ENCODE measurements around the gene UBXN2A. TPM values are rescaled to one million over a fixed set of nuclear protein-coding genes. Genes with fewer than 3 reads are reported as not detected.

UBXN2A gene
- total and polyA plus RNA-seq, 2 of the 8 experiments (the other 6 are each of a cell fraction or from before 2014, with no cell fraction given), result 3.6 to 20.4 TPM

GRCh38 chr2:23953625-23954024, 13.4 kb downstream of the UBXN2A start:
- no peak overlapping the region for H2AFZ ChIP-seq (ENCODE audit: low read length)
- no peaks in the 10 kb centered on the region for H3K27me3 ChIP-seq (replicated peaks in 1 of 4; ENCODE audit: control insufficient read depth in 3 of 4, extremely low read depth in 1 of 4, insufficient read depth in 3 of 4, low read length in 3 of 4)
- H3K79me1 ChIP-seq (ENCODE audit: low read depth, low read length), result peaks cover 2% of the 10 kb centered on the region
- H3K14ac ChIP-seq (ENCODE audit: insufficient read length), result no peak overlapping the region
- no peak overlapping the region for H3K23ac ChIP-seq (ENCODE audit: insufficient read length)
- H2BK120ac ChIP-seq (replicated peaks; ENCODE audit: low read depth, low read length), result no peak overlapping the region
- no peaks in the 10 kb centered on the region for H3K36me3 ChIP-seq (ENCODE audit: control insufficient read depth in 2 of 4, insufficient read depth in 4 of 4, low read length in 3 of 4)
- no peak for FAIRE-seq
- POLR2A ChIA-PET (ENCODE audit: partially characterized antibody), result interaction anchor here (1.2 kb wide), 1 partner anchor 14 kb away, joined by 3 read pairs; no protein-coding TSS in a partner anchor
- H3K4me1 ChIP-seq (replicated peaks in 1 of 4; ENCODE audit: control insufficient read depth in 3 of 4, insufficient read depth in 4 of 4, low read length in 3 of 4), result no peaks in the 10 kb centered on the region
- H3K79me2 ChIP-seq (ENCODE audit: control insufficient read depth in 1 of 2, insufficient read depth in 2 of 2, low read length in 2 of 2), result peaks cover 0 to 26% of the 10 kb centered on the region in 2 experiments; a peak in 2 of 4 replicates
- no peak overlapping the region for H3K4me2 ChIP-seq (ENCODE audit: insufficient read depth in 1 of 2, low read depth in 2 of 2, low read length in 2 of 2)
- no peak overlapping the region for H3K4me3 ChIP-seq (ENCODE audit: extremely low read depth in 1 of 4, insufficient read depth in 2 of 4, low read depth in 3 of 4, low read length in 4 of 4)
- no peak overlapping the region for H2AK5ac ChIP-seq (ENCODE audit: low read depth, low read length)
- no peak overlapping the region for H2BK15ac ChIP-seq (ENCODE audit: low read length)
- H2BK20ac ChIP-seq (ENCODE audit: low read length), result no peak overlapping the region
- no peaks in the 10 kb centered on the region for H3K9me3 ChIP-seq (ENCODE audit: insufficient read depth in 2 of 2, low read depth in 1 of 2, low read length in 1 of 2)
- CTCF ChIA-PET (ENCODE audit: partially characterized antibody), result no interaction called here
- H3K56ac ChIP-seq (replicated peaks; ENCODE audit: insufficient read length, low read depth, low read length), result no peak overlapping the region
- H4K5ac ChIP-seq (ENCODE audit: insufficient read length, low read depth, low read length), result no peak overlapping the region
- H3K18ac ChIP-seq (ENCODE audit: extremely low read depth, low read length), result no peak overlapping the region
- H2BK12ac ChIP-seq (ENCODE audit: low read depth, low read length), result no peak overlapping the region
- no peaks in the 10 kb centered on the region for H3K23me2 ChIP-seq (ENCODE audit: low read depth, low read length)
- H3K9ac ChIP-seq (replicated peaks in 1 of 4; ENCODE audit: extremely low read depth in 1 of 4, low read depth in 3 of 4, low read length in 3 of 4), result no peak overlapping the region
- H4K20me1 ChIP-seq (replicated peaks in 1 of 2; ENCODE audit: control insufficient read depth in 1 of 2, insufficient read depth in 2 of 2, low read length in 2 of 2), result no peaks in the 10 kb centered on the region
- H4K91ac ChIP-seq (replicated peaks; ENCODE audit: insufficient read length, low read length), result no peak overlapping the region
- DNase-seq (ENCODE audit: low read depth in 1 of 2, low spot score in 2 of 2), result no peak
- no peak overlapping the region for H3K4ac ChIP-seq (replicated peaks; ENCODE audit: insufficient read length, low read depth, low read length)
- no peak overlapping the region for H4K8ac ChIP-seq (ENCODE audit: extremely low read depth, insufficient read depth, low read length)
- H2BK5ac ChIP-seq (ENCODE audit: low read depth, low read length), result no peak overlapping the region
- H3K27ac ChIP-seq (ENCODE audit: low read depth, low read length), result no peak overlapping the region
- TF ChIP-seq SIRT6 (IDR thresholded peaks at IDR 0.05; ENCODE audit: low read length), result no peak
- no peak for TF ChIP-seq SP2 (IDR thresholded peaks at IDR 0.05; ENCODE audit: low read length)
- TF ChIP-seq SIX5 (IDR thresholded peaks at IDR 0.05; ENCODE audit: low read depth, low read length), result no peak
- TF ChIP-seq PHF8 (conservative IDR thresholded peaks at IDR 0.05; ENCODE audit: low read depth, low read length), result no peak
- TF ChIP-seq CHD1 (IDR thresholded peaks at IDR 0.05; ENCODE audit: low read depth, low read length), result no peak
- no peak for TF ChIP-seq CTBP2 (IDR thresholded peaks at IDR 0.05; ENCODE audit: borderline replicate concordance, insufficient read depth, insufficient read length, low read length)
- TF ChIP-seq YY1 (IDR thresholded peaks at IDR 0.05; ENCODE audit: low read depth, low read length), result no peak
- no peak for TF ChIP-seq NANOG (IDR thresholded peaks at IDR 0.05; ENCODE audit: insufficient read depth, low read depth, low read length, poor library complexity, severe bottlenecking)
- no peak for TF ChIP-seq RNF2 (IDR thresholded peaks at IDR 0.05; ENCODE audit: borderline replicate concordance, low read depth, low read length, missing control alignments, poor library complexity, severe bottlenecking)

Measured in H1 (cell line).